ENCODE data around the gene PELO.
"Not testable (repeated sequence)": the region's sequence is repeated elsewhere in the genome, so short reads cannot be mapped to it uniquely, and the experiment has no call there.

Gene PELO

DNA sequence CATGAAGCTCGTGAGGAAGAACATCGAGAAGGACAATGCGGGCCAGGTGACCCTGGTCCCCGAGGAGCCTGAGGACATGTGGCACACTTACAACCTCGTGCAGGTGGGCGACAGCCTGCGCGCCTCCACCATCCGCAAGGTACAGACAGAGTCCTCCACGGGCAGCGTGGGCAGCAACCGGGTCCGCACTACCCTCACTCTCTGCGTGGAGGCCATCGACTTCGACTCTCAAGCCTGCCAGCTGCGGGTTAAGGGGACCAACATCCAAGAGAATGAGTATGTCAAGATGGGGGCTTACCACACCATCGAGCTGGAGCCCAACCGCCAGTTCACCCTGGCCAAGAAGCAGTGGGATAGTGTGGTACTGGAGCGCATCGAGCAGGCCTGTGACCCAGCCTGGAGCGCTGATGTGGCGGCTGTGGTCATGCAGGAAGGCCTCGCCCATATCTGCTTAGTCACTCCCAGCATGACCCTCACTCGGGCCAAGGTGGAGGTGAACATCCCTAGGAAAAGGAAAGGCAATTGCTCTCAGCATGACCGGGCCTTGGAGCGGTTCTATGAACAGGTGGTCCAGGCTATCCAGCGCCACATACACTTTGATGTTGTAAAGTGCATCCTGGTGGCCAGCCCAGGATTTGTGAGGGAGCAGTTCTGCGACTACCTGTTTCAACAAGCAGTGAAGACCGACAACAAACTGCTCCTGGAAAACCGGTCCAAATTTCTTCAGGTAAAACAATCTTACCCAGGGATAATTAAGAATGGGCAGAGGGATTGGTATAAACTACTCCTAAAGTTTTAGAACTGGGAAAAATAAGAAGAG is 12.9 kb downstream of the PELO start:
- no peak for FAIRE-seq
- peak; percentile 69 for DNase-seq (ENCODE audit: low spot score)

DNA sequence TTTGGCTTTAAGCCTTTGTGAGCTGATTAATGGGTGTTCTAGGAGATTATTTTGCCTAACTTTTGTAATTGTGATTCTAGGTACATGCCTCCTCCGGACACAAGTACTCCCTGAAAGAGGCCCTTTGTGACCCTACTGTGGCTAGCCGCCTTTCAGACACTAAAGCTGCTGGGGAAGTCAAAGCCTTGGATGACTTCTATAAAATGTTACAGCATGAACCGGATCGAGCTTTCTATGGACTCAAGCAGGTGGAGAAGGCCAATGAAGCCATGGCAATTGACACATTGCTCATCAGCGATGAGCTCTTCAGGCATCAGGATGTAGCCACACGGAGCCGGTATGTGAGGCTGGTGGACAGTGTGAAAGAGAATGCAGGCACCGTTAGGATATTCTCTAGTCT is 13.6 kb downstream of the PELO start:
- no peak for DNase-seq (ENCODE audit: low spot score)
- FAIRE-seq, result no peak

DNA sequence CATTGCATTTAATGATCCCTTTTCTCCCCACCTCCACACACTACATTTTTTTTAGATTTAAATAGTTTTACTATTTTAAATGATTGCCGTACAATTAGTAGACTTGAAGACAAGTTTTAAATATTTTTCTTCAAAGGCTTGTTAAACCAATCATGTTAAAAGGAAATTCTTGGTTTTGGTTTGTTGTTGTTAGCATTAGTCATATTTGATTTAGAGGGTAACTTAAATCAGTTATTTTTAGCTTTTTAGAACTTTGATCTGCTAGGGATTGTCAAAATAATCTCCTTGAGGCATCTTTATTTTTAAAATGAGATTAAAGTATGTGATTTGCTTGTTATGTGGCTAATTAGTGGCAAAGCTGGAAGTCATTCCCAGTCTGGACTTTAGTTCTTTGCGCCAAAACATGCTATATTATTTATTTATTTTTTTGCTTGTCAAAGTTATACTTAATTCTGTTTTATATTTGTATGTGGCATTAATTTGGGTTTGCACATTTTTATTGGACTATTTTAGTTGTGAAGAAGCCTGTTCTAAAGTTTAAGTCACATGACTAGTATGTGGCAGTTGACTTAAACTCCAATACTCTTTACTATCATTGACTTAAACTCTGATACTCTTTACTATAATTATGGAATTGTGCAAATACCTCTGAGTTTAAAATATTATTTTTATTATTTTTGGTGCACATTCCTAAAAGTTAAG is 14.7 kb downstream of the PELO start:
- no peak for FAIRE-seq

DNA sequence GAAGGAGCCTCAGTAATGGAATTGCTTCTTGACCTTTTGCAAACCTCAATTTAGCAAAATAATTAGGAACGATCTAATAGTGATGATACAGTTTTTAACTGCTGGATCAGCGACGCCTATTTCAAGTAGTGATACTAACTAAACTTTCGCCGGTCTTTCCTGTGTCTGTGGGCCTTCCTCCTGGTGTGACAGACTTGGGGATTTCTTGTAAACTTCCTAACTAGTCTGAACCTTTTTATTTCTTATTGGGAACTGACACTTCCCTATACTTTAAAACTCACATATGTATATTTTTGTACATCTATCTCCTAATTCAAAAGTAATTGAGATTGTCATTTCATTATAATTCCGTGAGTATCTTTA is 15.2 kb downstream of the PELO start:
- no peak for FAIRE-seq
- no peak for DNase-seq (ENCODE audit: low spot score)

More for the DNA sequence above, 14.7 kb downstream of the PELO start:
- no peak for DNase-seq (ENCODE audit: low spot score)

DNA sequence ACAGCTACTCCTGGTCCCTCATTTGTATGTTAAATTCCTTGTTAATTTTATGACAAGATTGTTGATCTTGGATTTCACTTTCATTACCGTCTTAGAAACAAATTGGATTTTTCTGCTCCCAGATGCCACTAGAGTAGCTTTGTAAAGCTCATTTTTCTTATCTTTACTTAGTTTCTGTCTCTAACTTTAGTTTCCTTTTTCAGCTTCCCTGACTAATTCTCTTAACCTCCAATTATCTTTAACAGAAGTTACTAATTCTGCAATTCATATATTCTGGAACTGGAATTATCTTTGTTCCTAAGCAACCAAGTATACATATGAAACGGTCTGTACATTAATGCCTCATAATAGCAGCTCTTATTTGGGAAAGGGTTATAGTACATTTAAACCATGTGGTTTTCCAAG is 16.7 kb downstream of the PELO start:
- FAIRE-seq (no peak), DNase-seq (ENCODE audit: low spot score) (no peak)

DNA sequence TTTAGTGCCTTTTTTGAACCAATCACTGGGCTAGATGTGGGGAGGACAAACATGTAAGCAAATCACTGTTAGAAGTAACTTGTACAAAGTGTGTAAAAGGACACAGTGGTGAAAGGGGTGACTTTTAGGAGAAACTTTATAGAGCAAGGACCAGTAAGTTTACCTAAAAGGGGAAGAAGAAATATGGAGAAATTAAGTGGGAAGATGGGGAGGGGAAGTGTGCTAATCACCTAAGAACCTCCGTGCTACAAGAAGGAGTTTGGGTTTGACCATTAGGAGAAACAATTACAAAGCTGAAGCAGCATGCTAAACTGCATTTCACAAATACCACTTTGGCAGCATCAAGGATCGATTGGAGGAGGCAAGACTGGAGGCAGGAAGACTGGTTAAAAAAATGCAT is 17.3 kb downstream of the PELO start:
- FAIRE-seq, result no peak
- DNase-seq (ENCODE audit: low spot score), result no peak

DNA sequence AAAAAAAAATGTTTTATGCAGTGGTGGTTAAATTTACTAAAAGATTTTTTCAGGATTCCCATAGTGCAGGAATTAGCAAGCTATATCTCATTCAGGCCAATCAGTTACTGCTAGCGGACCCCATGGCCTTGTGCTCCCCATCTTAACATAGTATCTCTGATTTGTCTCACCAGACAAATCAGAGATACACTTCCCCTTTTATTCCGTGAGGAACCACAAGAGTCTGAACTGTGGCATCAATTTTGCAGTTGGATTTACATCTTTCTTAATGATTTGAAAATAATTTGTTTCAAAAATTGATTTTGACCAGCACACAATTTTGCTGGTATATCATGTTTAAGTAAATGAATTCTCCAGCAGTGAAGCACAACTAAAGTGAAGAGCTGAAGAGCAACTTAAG is 17.9 kb downstream of the PELO start:
- FAIRE-seq (no peak), DNase-seq (ENCODE audit: low spot score) (no peak)

DNA sequence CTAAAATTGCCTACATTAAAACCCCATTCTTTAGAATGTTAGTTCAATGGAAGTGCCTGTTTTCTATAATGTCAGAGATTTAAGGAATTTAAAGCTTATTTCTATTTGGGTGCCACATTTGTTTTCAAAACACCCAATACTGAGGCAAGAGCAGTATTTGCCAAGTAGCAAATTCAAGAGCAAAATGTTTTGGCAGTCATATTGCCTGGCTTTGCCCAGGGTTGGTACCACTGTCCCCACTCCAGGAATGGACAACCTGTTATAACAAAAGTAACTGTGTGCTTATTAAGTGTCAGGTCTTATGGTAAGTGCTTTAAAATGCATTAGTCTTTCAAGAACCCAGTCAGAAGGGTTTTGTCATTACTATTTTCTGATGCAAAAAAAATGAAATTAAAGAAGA is 19.3 kb downstream of the PELO start:
- FAIRE-seq, result no peak

DNA sequence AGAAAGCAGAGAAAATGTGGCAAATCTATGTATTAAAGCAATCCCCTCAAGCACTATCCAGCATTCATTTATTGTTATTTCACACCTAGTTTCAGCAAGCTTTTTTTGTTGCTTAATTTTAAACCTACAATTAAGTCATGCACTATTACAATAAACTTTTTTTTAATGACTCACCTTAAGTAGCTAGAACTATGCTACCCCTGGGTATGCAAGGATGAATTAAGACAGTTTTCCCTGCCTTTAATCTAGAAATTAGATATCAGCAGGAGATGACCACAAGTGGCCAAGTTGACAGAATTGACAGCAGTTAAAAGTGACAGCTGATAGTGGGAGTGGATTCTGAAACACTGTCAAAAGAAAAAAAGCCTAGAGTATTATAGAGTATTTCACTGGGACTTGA is 20.0 kb downstream of the PELO start:
- DNase-seq (ENCODE audit: low spot score) (no peak), FAIRE-seq (no peak)

More for the DNA sequence above, 19.3 kb downstream of the PELO start:
- DNase-seq (ENCODE audit: low spot score), result no peak

DNA sequence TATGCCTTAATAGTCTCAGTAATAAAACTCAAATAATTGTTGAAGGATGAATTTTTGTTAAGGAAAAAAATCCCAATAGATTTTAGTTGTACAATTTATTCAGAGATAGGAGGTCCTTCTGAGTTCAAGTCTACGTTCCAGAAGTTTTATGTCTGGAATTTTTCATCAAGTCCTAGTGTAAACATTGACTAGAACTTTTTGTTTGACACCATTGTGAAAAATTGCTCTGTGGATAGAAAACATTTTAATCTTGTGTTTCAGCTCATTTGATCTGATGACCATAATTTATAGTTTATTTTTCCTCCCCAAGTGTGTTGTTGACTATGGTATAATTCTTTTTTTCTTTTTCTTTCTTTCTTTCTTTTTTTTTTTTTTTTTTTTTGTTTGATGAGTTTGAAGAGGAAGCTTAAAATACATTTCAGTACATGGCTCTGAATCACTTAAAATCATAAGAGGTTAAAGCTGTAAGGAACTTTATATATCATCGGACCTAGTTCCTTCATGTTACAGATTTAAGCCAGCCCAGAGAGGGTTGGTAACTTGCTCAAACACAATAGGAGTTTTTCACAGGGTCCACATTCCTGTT is 20.7 kb downstream of the PELO start:
- FAIRE-seq, result no peak

DNA sequence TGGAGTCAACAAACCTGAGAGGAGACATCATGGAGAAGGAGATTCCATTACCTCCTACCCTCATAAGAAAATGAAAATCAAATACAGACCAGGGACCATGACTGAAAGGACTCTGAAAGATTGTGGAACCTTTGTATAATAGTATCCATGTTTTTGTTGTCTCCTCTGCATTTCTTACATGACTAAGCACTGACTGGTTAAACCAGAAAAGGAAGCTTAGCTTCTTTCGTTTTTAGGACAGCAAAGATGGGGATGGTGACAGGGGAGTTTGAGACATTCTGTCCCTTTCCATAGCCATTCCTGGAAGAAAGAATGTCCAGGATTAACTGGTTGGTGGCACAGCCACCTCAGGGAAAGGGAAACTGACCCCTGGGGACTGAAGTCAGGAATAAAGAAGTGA is 22.2 kb downstream of the PELO start:
- DNase-seq (ENCODE audit: low spot score) (peak; percentile 43), FAIRE-seq (no peak)

More for the DNA sequence above, 20.7 kb downstream of the PELO start:
- DNase-seq (ENCODE audit: low spot score), result no peak

DNA sequence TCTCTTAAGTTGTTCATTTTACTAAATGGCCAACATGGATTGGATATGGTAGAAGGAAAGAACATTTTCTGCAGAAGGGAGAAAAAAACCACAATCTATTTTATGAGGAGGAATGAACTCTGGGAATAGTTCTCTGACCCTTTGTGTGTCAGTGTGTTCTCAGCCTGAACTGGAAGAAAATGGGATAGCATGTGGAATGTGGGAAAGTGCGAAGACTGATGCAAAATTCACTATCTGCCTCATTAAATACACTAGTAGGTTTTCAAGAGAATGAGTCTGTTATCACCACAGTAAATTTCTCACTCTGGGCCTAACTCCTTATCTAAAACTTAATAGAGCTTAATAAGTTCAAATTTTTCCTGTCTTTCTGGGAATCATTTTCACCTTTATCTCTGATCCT is 22.7 kb downstream of the PELO start:
- FAIRE-seq, result no peak
- DNase-seq (ENCODE audit: low spot score), result no peak

DNA sequence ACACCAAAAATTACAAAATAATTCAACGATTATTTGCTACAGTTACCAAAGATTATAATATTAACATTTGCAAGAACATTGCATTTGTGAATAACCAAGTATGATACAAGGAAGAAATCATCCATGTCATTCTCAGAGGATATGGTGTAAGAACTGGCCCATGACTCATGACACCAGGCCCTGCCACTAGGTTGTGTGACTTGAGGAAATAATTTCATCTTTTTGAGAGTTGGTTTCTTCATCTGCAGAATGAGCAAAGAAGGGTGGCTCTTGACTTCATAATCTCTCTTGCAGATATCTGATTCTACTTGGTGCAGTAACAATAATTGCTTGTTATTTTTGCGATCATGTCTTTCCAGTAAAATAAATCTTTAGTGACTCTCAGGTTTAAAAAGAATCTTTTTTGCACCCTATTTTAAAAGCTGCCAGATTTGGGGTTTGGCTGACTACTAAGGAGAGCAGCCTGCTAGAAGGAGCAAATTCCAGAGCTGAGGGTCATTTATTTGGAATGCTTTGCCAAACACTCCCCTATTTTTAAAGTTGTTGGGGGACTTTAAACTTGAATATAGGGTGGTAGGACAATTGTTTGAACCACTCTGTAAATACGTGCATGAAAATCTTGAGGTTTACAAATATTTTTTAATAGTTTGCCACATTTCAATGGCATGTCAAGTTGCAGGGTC is 23.5 kb downstream of the PELO start:
- DNase-seq (ENCODE audit: low spot score) (peak; percentile 21), FAIRE-seq (peak; percentile 50)

DNA sequence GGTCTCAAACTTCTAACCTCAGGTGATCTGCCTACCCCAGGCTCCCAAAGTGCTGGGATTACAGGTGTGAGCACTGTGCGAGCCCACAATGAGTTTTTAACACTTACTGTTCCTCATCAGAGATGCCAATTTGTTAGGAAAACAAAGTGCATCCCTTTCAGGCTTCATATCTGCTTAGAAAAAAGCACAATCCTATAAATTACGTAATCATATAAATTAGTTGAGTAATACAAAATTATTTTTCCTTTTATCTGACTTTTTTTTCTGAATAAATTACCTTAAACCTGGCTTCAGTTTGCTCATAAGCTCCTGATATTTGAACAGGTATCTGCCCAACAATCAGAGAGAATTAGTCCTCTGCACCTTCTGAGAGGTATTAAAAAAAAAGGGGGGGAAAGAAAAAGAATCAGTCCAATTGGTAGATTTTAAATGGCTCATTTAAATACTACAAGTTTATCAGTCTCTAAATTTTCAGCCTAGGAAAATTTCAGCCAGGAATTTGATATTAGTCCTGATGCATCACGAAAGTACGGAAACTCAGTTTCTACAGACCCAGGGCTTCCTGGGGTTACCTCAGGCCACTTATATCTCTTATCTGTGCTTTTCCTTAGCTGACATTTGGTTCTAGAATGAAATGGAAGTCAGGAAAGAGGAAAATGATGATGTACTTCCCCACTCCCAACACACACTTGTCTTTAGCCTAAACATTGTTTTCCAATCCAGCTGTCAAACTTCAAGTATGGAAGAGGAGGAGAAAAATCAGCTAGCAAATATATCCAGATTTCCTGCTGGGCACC is 26.8 kb downstream of the PELO start:
- DNase-seq (ENCODE audit: low spot score) (no peak), FAIRE-seq (no peak)

DNA sequence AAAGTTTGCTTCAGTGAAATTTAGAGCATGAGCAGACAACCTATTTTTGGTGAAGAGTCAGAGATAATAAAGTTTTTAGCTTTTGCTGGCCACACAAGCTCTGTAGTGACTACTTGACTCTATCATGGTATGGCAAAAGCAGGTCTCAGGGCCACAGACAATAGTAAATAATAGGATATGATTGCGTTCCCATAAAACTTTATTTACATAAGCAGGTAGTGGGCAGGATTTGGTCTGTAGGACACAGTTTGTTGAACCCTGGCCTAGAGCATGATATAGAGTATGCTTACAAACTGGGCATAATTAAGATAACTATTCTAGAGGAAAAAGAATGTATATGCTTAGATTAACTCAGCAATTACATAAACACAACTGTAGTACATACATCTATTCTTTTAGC is 30.1 kb downstream of the PELO start:
- no peak for FAIRE-seq
- no peak for DNase-seq (ENCODE audit: low spot score)

DNA sequence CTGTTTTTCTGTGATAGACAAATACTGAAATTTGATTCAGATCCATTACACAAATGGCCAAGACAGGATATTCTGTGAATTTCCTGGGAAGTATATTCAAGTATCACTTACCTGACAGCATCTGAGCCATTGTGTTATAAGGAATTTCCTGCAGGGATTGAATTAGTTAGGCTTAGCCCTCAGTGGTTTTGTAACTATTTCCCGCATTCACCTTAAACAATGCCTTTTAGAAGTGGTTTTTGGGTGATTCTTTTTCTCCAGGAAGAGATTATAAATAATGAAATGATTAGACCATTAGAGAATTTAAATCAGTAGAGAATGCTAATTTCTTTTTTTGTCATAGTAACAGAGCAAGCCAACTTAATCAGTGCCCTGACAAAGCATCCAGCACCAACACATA is 30.6 kb downstream of the PELO start:
- DNase-seq (ENCODE audit: low spot score) (no peak), FAIRE-seq (no peak)

DNA sequence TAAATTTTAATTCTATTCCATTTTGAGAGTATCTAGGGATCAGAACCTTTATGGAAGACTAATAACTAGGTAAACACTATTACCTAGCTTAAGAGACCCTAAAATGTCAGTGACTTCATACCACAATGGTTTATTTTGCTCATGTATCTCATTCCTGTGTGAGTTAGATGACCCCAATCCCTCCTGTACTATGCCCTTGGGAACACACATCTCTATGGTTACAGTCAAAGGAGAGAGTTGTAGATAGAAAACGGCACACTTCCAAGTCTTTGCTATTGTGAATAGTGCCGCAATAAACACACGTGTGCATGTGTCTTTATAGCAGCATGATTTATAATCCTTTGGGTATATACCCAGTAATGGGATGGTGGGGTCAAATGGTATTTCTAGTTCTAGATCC is 31.1 kb downstream of the PELO start:
- not testable (repeated sequence) for FAIRE-seq; DNase-seq (ENCODE audit: low spot score)

DNA sequence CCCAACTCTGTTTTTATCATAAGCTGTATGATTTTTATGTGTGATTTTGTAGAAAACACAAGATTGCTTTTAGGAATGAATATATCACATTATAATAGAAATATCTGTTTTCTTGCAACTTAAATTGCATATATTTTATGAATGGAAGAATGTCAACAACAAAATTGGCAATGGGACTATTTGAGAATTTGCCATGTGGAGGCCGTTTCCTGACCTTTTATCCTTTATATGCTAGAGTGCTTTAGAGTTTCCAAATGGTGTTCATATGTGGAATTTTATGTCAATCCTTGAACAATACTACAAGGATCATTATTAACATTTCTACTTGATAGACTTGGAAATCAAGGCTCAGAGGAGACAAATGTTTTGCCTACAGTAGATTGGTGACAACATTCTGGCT is 34.2 kb downstream of the PELO start:
- FAIRE-seq, result no peak
- DNase-seq (ENCODE audit: low spot score), result no peak

DNA sequence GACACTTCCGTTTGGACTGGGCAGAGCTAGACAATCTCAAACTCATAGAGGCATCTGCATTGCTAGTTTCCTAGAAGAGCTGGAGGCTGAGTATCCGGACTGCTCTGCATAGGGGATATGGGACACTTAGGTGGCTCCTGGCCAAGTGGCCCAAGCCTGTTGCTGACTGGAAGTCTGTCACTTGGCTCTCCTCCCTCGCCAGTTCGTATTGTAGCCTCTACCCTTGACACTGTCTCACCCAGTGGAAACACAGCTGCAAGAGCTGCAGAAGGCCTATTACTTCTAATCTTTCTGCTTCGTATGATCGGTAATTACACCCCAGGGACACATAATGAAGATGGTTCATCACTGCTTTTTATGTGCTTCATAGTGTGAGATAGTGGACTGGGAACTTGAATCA is 34.7 kb downstream of the PELO start:
- no peak for DNase-seq (ENCODE audit: low spot score)
- no peak for FAIRE-seq

DNA sequence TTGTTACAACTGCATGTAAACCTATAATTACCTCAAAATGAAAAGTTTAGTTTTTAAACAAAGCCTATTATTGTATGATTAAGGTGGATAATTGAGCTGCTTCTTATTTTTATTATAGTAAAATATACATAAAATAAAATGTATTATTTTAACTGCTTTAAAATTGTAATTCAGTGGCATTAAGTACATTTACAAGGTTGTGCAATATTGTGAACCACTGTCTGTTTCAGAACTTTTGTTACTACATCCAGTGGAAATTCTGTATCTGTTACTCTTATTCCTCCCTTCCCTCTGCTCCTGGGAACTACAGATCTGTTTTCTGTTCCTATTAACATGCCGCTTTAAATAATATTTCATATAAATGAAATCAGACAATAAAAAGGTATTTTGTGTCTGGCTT is 37.1 kb downstream of the PELO start:
- FAIRE-seq (no peak), DNase-seq (ENCODE audit: low spot score) (no peak)

DNA sequence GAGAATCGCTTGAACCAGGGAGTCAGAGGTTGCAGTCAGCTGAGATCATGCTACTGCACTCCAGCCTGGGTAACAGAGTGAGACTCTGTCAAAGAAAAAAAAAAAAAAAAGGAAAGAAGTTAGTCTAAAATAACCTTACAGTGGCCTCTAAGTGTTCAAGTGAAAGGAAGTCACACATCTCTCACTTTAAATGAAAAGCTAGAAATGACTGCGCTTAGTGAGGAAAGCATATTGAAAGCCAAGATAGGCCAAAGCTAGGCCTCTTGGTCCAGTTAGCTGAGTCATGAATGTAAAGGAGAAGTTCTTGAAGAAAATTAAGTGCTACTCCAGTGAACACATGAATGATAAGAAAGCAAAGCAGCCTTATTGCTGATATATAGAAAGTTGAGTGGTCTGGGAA is 38.1 kb downstream of the PELO start:
- FAIRE-seq, result no peak
- DNase-seq (ENCODE audit: low spot score), result no peak
